H4 (cell line): ENCODE measurements around the gene C6orf15. TPM values are rescaled to one million over a fixed set of nuclear protein-coding genes. Genes with fewer than 3 reads are reported as not detected.

Source experiments
- DNase-seq: peaks from one replicate; pipeline ENCODE4 v3.0.0-alpha.2; 2015; ENCODE audit warnings: low spot score
- total RNA-seq: library from RNA; depleted of rRNA; stranded (reverse); fragments of >200 nt; shearing (Covaris generic); gene quantifications from 2 replicates; pipeline ENCODE4 v1.2.3, GENCODE V29; 2014; rRNA removed

The C6orf15 gene
- total RNA-seq = not detected in 2 replicates

- DNase-seq = no peak
Measured at GRCh38 chr6:31112478-31112877, at the start of gene C6orf15. C6orf15 (minus strand) TSS chr6:31112575; CDS start chr6:31112555, 20 bp downstream.

GRCh38 chr6:31161216-31162126 lies 49.1 kb upstream of the C6orf15 start:
- DNase-seq = no peak

- no peak for DNase-seq
Measured at GRCh38 chr6:31158863-31159855, 46.8 kb upstream of the C6orf15 start.

GRCh38 chr6:31158140-31158862 lies 45.9 kb upstream of the C6orf15 start, which contains the start of gene TCF19:
TCF19 (plus strand) TSS chr6:31158589; CDS start chr6:31159470, 881 bp downstream.
- peak; percentile 99 for DNase-seq

- no peak for DNase-seq
Measured at GRCh38 chr6:31157513-31158139, 45.3 kb upstream of the C6orf15 start, which contains the start of gene CCHCR1. CCHCR1 (minus strand) TSS chr6:31157802; CDS start chr6:31157600, 202 bp downstream.

GRCh38 chr6:31156641-31157040 lies 44.3 kb upstream of the C6orf15 start:
- DNase-seq = no peak

GRCh38 chr6:31154436-31154835 lies 42.1 kb upstream of the C6orf15 start:
- no peak for DNase-seq

GRCh38 chr6:31152781-31153180 lies 40.4 kb upstream of the C6orf15 start:
- DNase-seq = no peak

- DNase-seq = no peak
Measured at GRCh38 chr6:31149827-31150447, 37.6 kb upstream of the C6orf15 start.

GRCh38 chr6:31145386-31145785 lies 33.0 kb upstream of the C6orf15 start:
- no peak for DNase-seq

- no peak for DNase-seq
Measured at GRCh38 chr6:31144970-31145340, 32.6 kb upstream of the C6orf15 start.

GRCh38 chr6:31144296-31144969 lies 32.1 kb upstream of the C6orf15 start:
- no peak for DNase-seq

GRCh38 chr6:31143148-31143547 lies 30.8 kb upstream of the C6orf15 start:
- no peak for DNase-seq

GRCh38 chr6:31142361-31142761 lies 30.0 kb upstream of the C6orf15 start:
- DNase-seq = no peak

GRCh38 chr6:31140643-31141042 lies 28.3 kb upstream of the C6orf15 start:
- DNase-seq = no peak

GRCh38 chr6:31139599-31139998 lies 27.2 kb upstream of the C6orf15 start:
- DNase-seq = no peak

- DNase-seq = no peak
Measured at GRCh38 chr6:31138982-31139381, 26.6 kb upstream of the C6orf15 start, which contains the start of gene PSORS1C2. PSORS1C2 (minus strand) TSS chr6:31139066; CDS start chr6:31139026, 40 bp downstream.

- DNase-seq = no peak
Measured at GRCh38 chr6:31135710-31136109, 23.3 kb upstream of the C6orf15 start.

- DNase-seq = no peak
Measured at GRCh38 chr6:31132806-31133205, 20.4 kb upstream of the C6orf15 start.

GRCh38 chr6:31131595-31131994 lies 19.2 kb upstream of the C6orf15 start:
- no peak for DNase-seq
